ENCODE data around the gene TKTL2.

The TKTL2 gene

GRCh38 chr4:163440040-163440439, 33.5 kb downstream of the TKTL2 start:
- no peak for DNase-seq

Data from CD4-positive, alpha-beta T cell treated with Interleukin-4 for 4 hours (primary cell).